GM06990 (cell line): ENCODE measurements around the gene TBXAS1.

Experiments used
- DNase-seq: peaks from one replicate; pipeline ENCODE4 v3.0.0-alpha.2; 2011; ENCODE audit not compliant: insufficient read length; ENCODE audit errors: extremely low read depth
- H3K27me3 ChIP-seq: replicated peaks from 2 replicates; pipeline ENCODE4 v1.6.0; 2011; ENCODE audit warnings: low read length; ENCODE audit not compliant: control insufficient read depth, insufficient read depth
- H3K36me3 ChIP-seq: 2 replicates; pipeline ENCODE4 v1.5.1; 2011; ENCODE audit warnings: low read length; ENCODE audit not compliant: control insufficient read depth, insufficient read depth
- H3K4me3 ChIP-seq: replicated peaks from 2 replicates; pipeline ENCODE4 v1.5.1; 2011; ENCODE audit warnings: low read depth, mild to moderate bottlenecking, control low read depth, low read length
- TF ChIP-seq, protein P1 (sequence below): IDR thresholded peaks from 2 replicates; pipeline ENCODE4 v1.5.1; 2011; ENCODE audit warnings: low read length, control low read depth, mild to moderate bottlenecking, inconsistent platforms; ENCODE audit not compliant: insufficient read depth, poor library complexity, severe bottlenecking

The TBXAS1 gene

GRCh38 chr7:139966949-139967348, 137.9 kb downstream of the TBXAS1 start:
- TF ChIP-seq, protein P1, sequence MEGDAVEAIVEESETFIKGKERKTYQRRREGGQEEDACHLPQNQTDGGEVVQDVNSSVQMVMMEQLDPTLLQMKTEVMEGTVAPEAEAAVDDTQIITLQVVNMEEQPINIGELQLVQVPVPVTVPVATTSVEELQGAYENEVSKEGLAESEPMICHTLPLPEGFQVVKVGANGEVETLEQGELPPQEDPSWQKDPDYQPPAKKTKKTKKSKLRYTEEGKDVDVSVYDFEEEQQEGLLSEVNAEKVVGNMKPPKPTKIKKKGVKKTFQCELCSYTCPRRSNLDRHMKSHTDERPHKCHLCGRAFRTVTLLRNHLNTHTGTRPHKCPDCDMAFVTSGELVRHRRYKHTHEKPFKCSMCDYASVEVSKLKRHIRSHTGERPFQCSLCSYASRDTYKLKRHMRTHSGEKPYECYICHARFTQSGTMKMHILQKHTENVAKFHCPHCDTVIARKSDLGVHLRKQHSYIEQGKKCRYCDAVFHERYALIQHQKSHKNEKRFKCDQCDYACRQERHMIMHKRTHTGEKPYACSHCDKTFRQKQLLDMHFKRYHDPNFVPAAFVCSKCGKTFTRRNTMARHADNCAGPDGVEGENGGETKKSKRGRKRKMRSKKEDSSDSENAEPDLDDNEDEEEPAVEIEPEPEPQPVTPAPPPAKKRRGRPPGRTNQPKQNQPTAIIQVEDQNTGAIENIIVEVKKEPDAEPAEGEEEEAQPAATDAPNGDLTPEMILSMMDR: no peak
- no peaks in the 10 kb centered on the region for H3K36me3 ChIP-seq
- H3K4me3 ChIP-seq: no peak overlapping the region
- no peaks in the 10 kb centered on the region for H3K27me3 ChIP-seq
- DNase-seq: no peak

GRCh38 chr7:139968931-139969330, 139.9 kb downstream of the TBXAS1 start:
- H3K36me3 ChIP-seq: no peaks in the 10 kb centered on the region
- no peaks in the 10 kb centered on the region for H3K27me3 ChIP-seq
- no peak for DNase-seq
- no peak overlapping the region for H3K4me3 ChIP-seq
- TF ChIP-seq, protein P1: no peak

- no peak overlapping the region for H3K4me3 ChIP-seq
- TF ChIP-seq, protein P1: no peak
- no peaks in the 10 kb centered on the region for H3K27me3 ChIP-seq
- DNase-seq: no peak
- no peaks in the 10 kb centered on the region for H3K36me3 ChIP-seq
These were observed 143.0 kb downstream of the TBXAS1 start for GRCh38 chr7:139972029-139972428.

- no peak for DNase-seq
- Histone ChIP-seq H3K27me3 (no peaks in the 10 kb centered on the region), H3K36me3 (no peaks in the 10 kb centered on the region), H3K4me3 (no peak overlapping the region)
- TF ChIP-seq, protein P1: no peak
These were observed 144.3 kb downstream of the TBXAS1 start for GRCh38 chr7:139973101-139974050.

- TF ChIP-seq, protein P1: no peak
These were observed 145.2 kb downstream of the TBXAS1 start for GRCh38 chr7:139974179-139974811.

More at GRCh38 chr7:139974179-139974811, 145.2 kb downstream of the TBXAS1 start:
- no peak for DNase-seq
- H3K27me3 ChIP-seq: no peaks in the 10 kb centered on the region
- H3K36me3 ChIP-seq: no peaks in the 10 kb centered on the region
- H3K4me3 ChIP-seq: no peak overlapping the region
